IMR-90 (cell line): Measurements from ENCODE around the gene ARMH3. TPM values are rescaled to one million over a fixed set of nuclear protein-coding genes. Genes with fewer than 3 reads are reported as not detected.

Source experiments
- ATAC-seq: fragments of 200-7000 bp; cut with Tn5 transposase; 2 replicates; pipeline ENCODE4 v1.9.1; 2020; ENCODE audit warnings: low read depth, mild to moderate bottlenecking, moderate library complexity
- BruUV-seq: library from RNA; stranded (reverse); fragments of 400-500 nt; replicated peaks from 2 replicates; lab custom pipeline; 2021; lab: Mats Ljungman, UMichigan
- CTCF ChIA-PET: fragments of 300-600 bp; formaldehyde crosslinking; extraction: SDS; loops from one replicate; lab custom pipeline; 2021; ENCODE audit warnings: antibody characterized with exemption; lab: Yijun Ruan, JAX
- POLR2A ChIA-PET: fragments of 300-600 bp; sonication (Branson Sonifier 250); formaldehyde crosslinking; loops from one replicate; lab custom pipeline; 2022; ENCODE audit warnings: antibody characterized with exemption; ENCODE audit not compliant: unreplicated experiment; lab: Charles Lee
- DNase-seq: peaks from one replicate; pipeline ENCODE4 v3.0.0; 2013
- H2AFZ ChIP-seq: replicated peaks from 2 replicates; pipeline ENCODE3; 2013; ENCODE audit warnings: low read length, mild to moderate bottlenecking; ENCODE audit not compliant: poor library complexity
- H2AK5ac ChIP-seq: 2 replicates; pipeline ENCODE4 v1.6.1; 2013; ENCODE audit warnings: low read depth, low read length, inconsistent platforms
- H2AK9ac ChIP-seq: replicated peaks from 2 replicates; pipeline ENCODE3; 2013; ENCODE audit warnings: mild to moderate bottlenecking, low read depth, low read length, moderate library complexity; ENCODE audit not compliant: poor library complexity
- H2BK120ac ChIP-seq: 2 replicates; pipeline ENCODE4 v1.6.1; 2013; ENCODE audit warnings: low read depth, low read length, inconsistent platforms
- H2BK15ac ChIP-seq: 3 replicates; pipeline ENCODE4 v1.6.1; 2013; ENCODE audit warnings: low read depth, low read length, inconsistent platforms
- H2BK20ac ChIP-seq: 2 replicates; pipeline ENCODE4 v1.6.1; 2013; ENCODE audit warnings: low read depth, mild to moderate bottlenecking, inconsistent platforms, low read length, moderate library complexity
- H2BK5ac ChIP-seq: 2 replicates; pipeline ENCODE4 v1.6.1; 2013; ENCODE audit warnings: mild to moderate bottlenecking, low read depth, low read length, inconsistent platforms; ENCODE audit not compliant: poor library complexity, severe bottlenecking
- H3K14ac ChIP-seq: replicated peaks from 2 replicates; pipeline ENCODE4 v1.6.1; 2013; ENCODE audit warnings: low read depth, low read length, inconsistent platforms
- H3K18ac ChIP-seq: 2 replicates; pipeline ENCODE4 v1.6.1; 2013; ENCODE audit warnings: low read depth, low read length, control low read depth
- H3K23ac ChIP-seq: 2 replicates; pipeline ENCODE4 v1.6.1; 2013; ENCODE audit warnings: low read depth, low read length, inconsistent platforms
- H3K27ac ChIP-seq: 2 replicates; pipeline ENCODE4 v1.5.1; 2013; ENCODE audit warnings: mild to moderate bottlenecking, control low read depth, low read length; ENCODE audit not compliant: insufficient read depth
- H3K27me3 ChIP-seq: 2 replicates; pipeline ENCODE4 v1.6.1; 2013; ENCODE audit warnings: low read length; ENCODE audit not compliant: control insufficient read depth, insufficient read depth
- H3K36me3 ChIP-seq: 2 replicates; pipeline ENCODE4 v1.6.1; 2013; ENCODE audit warnings: low read length, mixed read lengths; ENCODE audit not compliant: control insufficient read depth, insufficient read depth
- H3K4ac ChIP-seq: 2 replicates; pipeline ENCODE4 v1.6.1; 2013; ENCODE audit warnings: low read depth, low read length, inconsistent platforms
- H3K4me1 ChIP-seq: 2 replicates; pipeline ENCODE4 v1.6.1; 2013; ENCODE audit warnings: low read length, mixed read lengths; ENCODE audit not compliant: control insufficient read depth, insufficient read depth
- H3K4me2 ChIP-seq: 2 replicates; pipeline ENCODE4 v1.6.1; 2013; ENCODE audit warnings: low read depth, mild to moderate bottlenecking, control low read depth, low read length, moderate library complexity
- H3K4me3 ChIP-seq: 2 replicates; pipeline ENCODE4 v1.5.1; 2013; ENCODE audit warnings: low read depth, mild to moderate bottlenecking, control low read depth, low read length, moderate library complexity; ENCODE audit not compliant: insufficient read depth
- H3K56ac ChIP-seq: 2 replicates; pipeline ENCODE4 v1.6.1; 2013; ENCODE audit warnings: low read length, inconsistent platforms; ENCODE audit not compliant: insufficient read depth; ENCODE audit errors: extremely low read depth
- H3K79me1 ChIP-seq, 2 experiments: 2 replicates each; pipeline ENCODE4 v1.6.1; 2013; ENCODE audit warnings: low read length in 2 of 2, inconsistent platforms in 1 of 2, low read depth in 1 of 2
- H3K9ac ChIP-seq: 2 replicates; pipeline ENCODE4 v1.6.1; 2013; ENCODE audit warnings: low read depth, low read length, control low read depth
- H3K9me1 ChIP-seq: 2 replicates; pipeline ENCODE4 v1.6.1; 2013; ENCODE audit warnings: low read length, inconsistent platforms; ENCODE audit not compliant: insufficient read depth
- H3K9me3 ChIP-seq: 2 replicates; pipeline ENCODE4 v1.6.1; 2013; ENCODE audit warnings: low read length; ENCODE audit not compliant: control insufficient read depth, insufficient read depth
- H4K20me1 ChIP-seq: 2 replicates; pipeline ENCODE4 v1.6.1; 2013; ENCODE audit warnings: low read length, inconsistent platforms; ENCODE audit not compliant: insufficient read depth
- H4K5ac ChIP-seq: 2 replicates; pipeline ENCODE4 v1.6.1; 2013; ENCODE audit warnings: mild to moderate bottlenecking, low read depth, low read length, control low read depth
- H4K8ac ChIP-seq, 2 experiments: 2 replicates each; pipeline ENCODE4 v1.6.1; 2013; ENCODE audit warnings: low read depth in 2 of 2, low read length in 2 of 2, control low read depth in 1 of 2, inconsistent platforms in 1 of 2
- H4K91ac ChIP-seq: 2 replicates; pipeline ENCODE4 v1.6.1; 2013; ENCODE audit warnings: low read depth, low read length, inconsistent platforms; ENCODE audit not compliant: insufficient read depth
- CHD1 ChIP-seq: IDR thresholded peaks from 2 replicates; pipeline ENCODE4 v1.6.1; 2012; ENCODE audit warnings: low read depth, low read length, improper control_type of control experiment
- MXI1 ChIP-seq: IDR thresholded peaks from 2 replicates; pipeline ENCODE4 v1.6.1; 2012; ENCODE audit warnings: low read depth, mild to moderate bottlenecking, low read length, moderate library complexity, borderline replicate concordance
- NFE2L2 ChIP-seq: fragments of 150-350 bp; IDR thresholded peaks from 2 replicates; pipeline ENCODE4 v1.6.1; 2016; ENCODE audit warnings: low read depth, mild to moderate bottlenecking, low read length
- RCOR1 ChIP-seq: IDR thresholded peaks from 2 replicates; pipeline ENCODE4 v1.6.1; 2012; ENCODE audit warnings: mild to moderate bottlenecking, low read length, improper control_type of control experiment; ENCODE audit not compliant: insufficient replicate concordance
- RFX5 ChIP-seq: IDR thresholded peaks from 2 replicates; pipeline ENCODE4 v1.8.0; 2012; ENCODE audit warnings: low read depth, mild to moderate bottlenecking, low read length, moderate library complexity
- USF2 ChIP-seq: fragments of 150-350 bp; IDR thresholded peaks from 2 replicates; pipeline ENCODE4 v1.6.1; 2017; ENCODE audit warnings: mild to moderate bottlenecking, antibody characterized with exemption, low read length, low read depth
- WGBS, 2 experiments: methylation state at CpG; one replicate each; pipeline versions ENCODE4 v1.1.5 to v1.1.7; 2013; ENCODE audit warnings: missing lambda C conversion rate in 2 of 2; ENCODE audit not compliant: insufficient read length in 1 of 2; ENCODE audit errors: extremely low coverage in 2 of 2; 5-methylcytosine and 5-hydroxymethylcytosine counted together
- dilution Hi-C: fragments of 300-500 bp; cut with HindIII; formaldehyde crosslinking; loops from one replicate; pipeline ENCODE4 v1.14.3; 2018; ENCODE audit warnings: low sequenced_read_pairs; ENCODE audit not compliant: unreplicated experiment
- in situ Hi-C: fragments of 300-500 bp; cut with MboI; formaldehyde crosslinking; loops from 3 replicates; pipeline ENCODE4 v1.14.3; 2019; ENCODE audit warnings: low sequenced_read_pairs, inconsistent platforms, mixed read lengths
- intact Hi-C: fragments of 100-400 bp; cut with micrococcal nuclease; formaldehyde crosslinking; loops from 2 replicates; pipeline ENCODE4 v1.10.0; 2022
- polyA plus RNA-seq, 3 experiments: library from polyadenylated mRNA; depleted of rRNA; stranded (reverse); fragments of >200 nt; gene quantifications; 2 replicates each; pipeline ENCODE4 v1.2.3, GENCODE V29; 2012; ENCODE audit warnings: low replicate concordance in 1 of 3
- total RNA-seq: library from RNA; depleted of rRNA; stranded (reverse); fragments of >200 nt; gene quantifications from 2 replicates; pipeline ENCODE4 v1.2.3, GENCODE V29; 2012

ARMH3 gene
- total and polyA plus RNA-seq, 2 of the 4 experiments (the other 2 are of a cell fraction), result 12.1 to 13.1 TPM

- Histone ChIP-seq H3K4me1 (no peaks in the 10 kb centered on the region), H2AK5ac (no peak overlapping the region), H2BK15ac (no peak overlapping the region), H4K20me1 (no peaks in the 10 kb centered on the region), H3K4ac (no peak overlapping the region), H3K23ac (no peak overlapping the region), H3K4me2 (no peak overlapping the region), H3K9me1 (no peaks in the 10 kb centered on the region; the same call in 1 of the 2 replicates), H3K27me3 (no peaks in the 10 kb centered on the region), H2AK9ac (no peak overlapping the region), H2BK120ac (no peak overlapping the region), H3K56ac (no peak overlapping the region), H3K36me3 (peaks cover 3% of the 10 kb centered on the region; the same call in 1 of the 2 replicates), H4K5ac (no peak overlapping the region), H3K9ac (no peak overlapping the region), H2AFZ (no peak overlapping the region), H3K18ac (no peak overlapping the region), H4K91ac (no peak overlapping the region), H3K79me1 (no peaks in the 10 kb centered on the region), H3K14ac (no peak overlapping the region), H2BK20ac (no peak overlapping the region), H3K4me3 (no peak overlapping the region), H3K9me3 (no peaks in the 10 kb centered on the region), H2BK5ac (no peak overlapping the region), H4K8ac (no peak overlapping the region), H3K27ac (no peak overlapping the region)
- DNase-seq (no peak), ATAC-seq (no peak)
- intact Hi-C loops (no loop called here), in situ Hi-C loops (no loop called here), dilution Hi-C loops (no loop called here)
- TF ChIP-seq RCOR1 (no peak), USF2 (no peak), RFX5 (no peak), CHD1 (no peak), MXI1 (no peak), NFE2L2 (no peak)
- ChIA-PET POLR2A (no interaction called here), CTCF (no interaction called here)
- 100% methylated on average over 1 of the region's 8 CpGs; no CpG with 5 or more reads in 1 of the 2 experiments for WGBS, 2 experiments
- no TSS peak for BruUV-seq
These were observed 30.2 kb upstream of the ARMH3 start for GRCh38 chr10:102086196-102086595.
